ENCODE measurements around the gene BSG. TPM values are rescaled to one million over a fixed set of nuclear protein-coding genes. Genes with fewer than 3 reads are reported as not detected.
A peak's percentile ranks its signal among the peaks of the same experiment; 100 is the strongest.

Gene BSG
- total and polyA plus RNA-seq, 4 donors = 80.4 to 367 (median 149) TPM

- TF ChIP-seq CTCF (IDR thresholded peaks at IDR 0.05; ENCODE audit: low read depth, low read length, missing input control) = peak; percentile 32
Measured at GRCh38 chr19:532561-533363, 39.6 kb upstream of the BSG start (continued).

- H3K4me1 ChIP-seq (ENCODE audit: control insufficient read depth in 4 of 4, insufficient read depth in 4 of 4, low read length in 3 of 4) = peaks cover 15 to 37% (median 22%) of the 10 kb centered on the region in 4 donors
- WGBS = 29% methylated on average over 25 of the region's 25 CpGs
- H3K9ac ChIP-seq (ENCODE audit: low read depth in 1 of 2, low read length in 2 of 2) = peak overlapping the region; percentile 85 to 86
- no peaks in the 10 kb centered on the region for H3K27me3 ChIP-seq (ENCODE audit: control insufficient read depth in 4 of 4, insufficient read depth in 4 of 4, low read length in 3 of 4)
- no peak for DNase-seq (ENCODE audit: low spot score)
- peak overlapping the region; percentile 81 to 83 (median 83) for H3K4me3 ChIP-seq (ENCODE audit: low read depth in 1 of 3, low read length in 3 of 3)
- H3K9me3 ChIP-seq (ENCODE audit: control insufficient read depth in 4 of 4, low read length in 3 of 4) = no peaks in the 10 kb centered on the region
- TF ChIP-seq HNF4G (IDR thresholded peaks at IDR 0.05) (no peak), RAD21 (IDR thresholded peaks at IDR 0.05) (no peak), FOXA1 (IDR thresholded peaks at IDR 0.05) (no peak), YY1 (IDR thresholded peaks at IDR 0.05) (no peak), SP1 (IDR thresholded peaks at IDR 0.05) (no peak), EGR1 (IDR thresholded peaks at IDR 0.05; ENCODE audit: low read depth in 2 of 2) (no peak), NR2F2 (IDR thresholded peaks at IDR 0.05) (no peak), REST (IDR thresholded peaks at IDR 0.05) (no peak)
- H3K36me3 ChIP-seq (ENCODE audit: control insufficient read depth in 4 of 4, insufficient read depth in 3 of 4, low read depth in 1 of 4, low read length in 3 of 4) = peaks cover 2 to 19% (median 10%) of the 10 kb centered on the region in 4 donors
- peak overlapping the region; percentile 83 to 95 for H3K27ac ChIP-seq (ENCODE audit: low read depth in 1 of 2, low read length in 2 of 2)
Measured at GRCh38 chr19:533364-534058, 38.9 kb upstream of the BSG start.

GRCh38 chr19:534088-534487, 38.3 kb upstream of the BSG start:
- Histone ChIP-seq H3K9me3 (ENCODE audit: control insufficient read depth in 4 of 4, low read length in 3 of 4) (no peaks in the 10 kb centered on the region), H3K4me1 (ENCODE audit: control insufficient read depth in 4 of 4, insufficient read depth in 4 of 4, low read length in 3 of 4) (peaks cover 15 to 37% (median 22%) of the 10 kb centered on the region in 4 donors), H3K4me3 (ENCODE audit: low read depth in 1 of 3, low read length in 3 of 3) (peak overlapping the region in 2 of 3 donors; percentile 83), H3K9ac (ENCODE audit: low read depth in 1 of 2, low read length in 2 of 2) (peak overlapping the region in 1 of 2 donors; percentile 85), H3K27ac (ENCODE audit: low read depth in 1 of 2, low read length in 2 of 2) (peak overlapping the region; percentile 83 to 95), H3K36me3 (ENCODE audit: control insufficient read depth in 4 of 4, insufficient read depth in 3 of 4, low read depth in 1 of 4, low read length in 3 of 4) (peaks cover 3 to 19% (median 14%) of the 10 kb centered on the region in 4 donors), H3K27me3 (ENCODE audit: control insufficient read depth in 4 of 4, insufficient read depth in 4 of 4, low read length in 3 of 4) (no peaks in the 10 kb centered on the region)
- TF ChIP-seq REST (IDR thresholded peaks at IDR 0.05) (no peak), TAF1 (conservative IDR thresholded peaks at IDR 0.05) (no peak), MAX (IDR thresholded peaks at IDR 0.05) (no peak), ATF3 (IDR thresholded peaks at IDR 0.05) (no peak), NR2F2 (IDR thresholded peaks at IDR 0.05) (no peak), FOXA1 (IDR thresholded peaks at IDR 0.05) (no peak), FOXA2 (IDR thresholded peaks at IDR 0.05) (no peak)
- no peak for DNase-seq (ENCODE audit: low spot score)
- WGBS = 78% methylated on average over 14 of the region's 14 CpGs
